Left colon (tissue), 2 donors: ENCODE data around the gene ZBTB24. TPM values are rescaled to one million over a fixed set of nuclear protein-coding genes. Genes with fewer than 3 reads are reported as not detected.
"Not testable (repeated sequence)": the region's sequence is repeated elsewhere in the genome, so short reads cannot be mapped to it uniquely, and the experiment has no call there.

ENCODE experiments used
- ATAC-seq: fragments of 200-7000 bp; cut with Tn5 transposase; one replicate; pipeline ENCODE4 v1.9.1; 2020; ENCODE audit warnings: mild to moderate bottlenecking, moderate library complexity
- DNase-seq, 2 donors: peaks; one replicate each; pipeline ENCODE4 v3.0.0-alpha.2; 2020
- intact Hi-C, 2 donors: fragments of 100-400 bp; cut with DNase I in 1 of 2; cut with micrococcal nuclease in 1 of 2; formaldehyde crosslinking; loops; one replicate each; pipeline versions ENCODE4 v1.11.2 to v1.14.0; 2022; cut with DNase I, micrococcal nuclease
- long read RNA-seq: library from polyadenylated mRNA; unstranded; transcript quantifications from one replicate; pipeline ENCODE4 v2.0.0, GENCODE V29; 2021
- total RNA-seq, 2 donors: library from RNA; stranded (reverse); fragmentation: NEBNext Ultra II Directional; extraction: Animal tissue kit (Norgen Biotek cat#: 25700); gene quantifications; one replicate each; pipeline ENCODE4 v1.2.1, GENCODE V29; 2021
- donor health status: DM: no; HTN: no; CAD: no.
- donor health status: DM: yes; HTN: yes; CAD: no.

ZBTB24 gene
- total RNA-seq, result 1 to 10 TPM; 6.6 to 6.7 TPM
- long read RNA-seq, full-length matches to known transcripts, result 5 of 16 reads
- long read RNA-seq, partial matches to known transcripts, result 2 of 16 reads
- long read RNA-seq, other reads (novel, unspliced or antisense), result 9 of 16 reads

GRCh38 chr6:109482905-109483734 is at the start of gene ZBTB24:
Gene ZBTB24, minus strand, starts transcription at chr6:109483219. Its CDS starts 1,193 bp downstream, at chr6:109482026.
- DNase-seq (peak; percentile 90 to 93), ATAC-seq (peak; percentile 85)
- intact Hi-C loops, result no loop called here

GRCh38 chr6:109531446-109531845 is 48.4 kb upstream of the ZBTB24 start:
- DNase-seq, result no peak
- intact Hi-C loops, result no loop called here
- no peak for ATAC-seq

- intact Hi-C loops, result no loop called here
- DNase-seq (no peak), ATAC-seq (no peak)
Observed at GRCh38 chr6:109527989-109528388, 45.0 kb upstream of the ZBTB24 start.

GRCh38 chr6:109526905-109527628 is 44.0 kb upstream of the ZBTB24 start:
- ATAC-seq (peak; percentile 74), DNase-seq (peak in 1 of 2 donors; percentile 44)
- intact Hi-C loops, result no loop called here

GRCh38 chr6:109524129-109524528 is 41.1 kb upstream of the ZBTB24 start:
- no peak for ATAC-seq
- intact Hi-C loops, result no loop called here
- no peak for DNase-seq

DNA sequence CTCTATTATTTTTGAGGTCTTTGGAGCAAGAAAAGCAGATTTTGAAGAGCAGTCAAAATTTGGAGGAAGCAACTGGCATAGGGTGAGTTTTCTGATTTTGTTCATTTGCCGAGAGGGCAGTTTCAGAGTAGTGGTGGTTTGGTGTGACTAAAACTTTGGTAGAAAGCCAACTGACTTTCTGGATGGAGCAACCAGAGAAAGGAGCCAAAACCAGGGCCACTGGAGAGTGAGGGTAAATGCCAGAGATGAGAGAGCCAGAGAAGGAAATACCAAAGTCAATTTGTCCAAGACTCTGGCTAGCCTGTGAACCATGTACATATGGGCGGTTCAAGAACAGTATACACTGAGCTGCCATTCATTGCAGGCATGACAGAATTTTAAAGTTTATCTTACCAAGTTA is 40.5 kb upstream of the ZBTB24 start:
- intact Hi-C loops, result no loop called here
- peak; percentile 28 for ATAC-seq
- no peak for DNase-seq

- ATAC-seq (no peak), DNase-seq (no peak)
- intact Hi-C loops, result no loop called here
Observed at GRCh38 chr6:109521080-109521479, 38.1 kb upstream of the ZBTB24 start.

DNA sequence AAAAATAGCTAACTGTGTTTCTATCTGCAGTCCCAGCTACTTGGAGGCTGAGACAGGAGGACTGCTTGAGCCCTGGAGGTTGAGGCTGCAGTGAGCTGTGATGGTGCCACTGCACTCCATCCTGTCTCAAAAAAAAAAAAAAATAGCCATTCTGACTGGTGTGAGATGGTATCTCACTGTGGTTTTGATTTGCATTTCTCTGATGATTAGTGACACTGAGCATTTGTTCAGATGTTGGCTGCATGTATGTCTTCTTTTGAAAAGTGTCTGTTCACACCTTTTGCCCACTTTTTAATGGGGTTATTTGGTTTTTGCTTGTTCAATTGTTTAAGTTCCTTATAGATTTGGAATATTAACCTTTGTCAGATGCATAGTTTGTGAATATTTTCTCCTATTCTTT is 36.6 kb upstream of the ZBTB24 start:
- intact Hi-C loops, ATAC-seq, DNase-seq: not testable (repeated sequence)

DNA sequence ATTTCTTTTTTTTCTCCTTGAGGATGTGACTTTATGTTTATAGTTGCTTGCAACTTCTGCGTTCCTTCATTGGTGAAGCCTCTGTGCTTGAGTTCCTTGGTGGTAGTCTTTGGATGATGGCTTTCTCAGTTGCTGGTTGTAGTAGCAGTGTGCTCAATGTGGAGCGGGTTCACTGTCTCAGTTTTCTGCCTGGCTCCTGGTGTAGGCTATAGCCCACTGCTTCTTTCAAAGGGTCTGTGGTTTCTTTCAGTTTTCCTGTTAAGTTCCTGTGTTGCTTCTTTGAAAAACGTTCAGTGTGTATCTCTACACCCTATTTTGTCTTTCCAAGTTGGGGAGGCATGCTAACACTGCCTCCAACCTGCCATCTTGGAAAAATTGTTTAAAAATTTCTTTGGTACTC is 33.9 kb upstream of the ZBTB24 start:
- no peak for DNase-seq
- intact Hi-C loops, result no loop called here
- no peak for ATAC-seq

- no peak for ATAC-seq
- DNase-seq, result no peak
- intact Hi-C loops, result no loop called here
Observed at GRCh38 chr6:109515781-109516409, 32.9 kb upstream of the ZBTB24 start.

DNA sequence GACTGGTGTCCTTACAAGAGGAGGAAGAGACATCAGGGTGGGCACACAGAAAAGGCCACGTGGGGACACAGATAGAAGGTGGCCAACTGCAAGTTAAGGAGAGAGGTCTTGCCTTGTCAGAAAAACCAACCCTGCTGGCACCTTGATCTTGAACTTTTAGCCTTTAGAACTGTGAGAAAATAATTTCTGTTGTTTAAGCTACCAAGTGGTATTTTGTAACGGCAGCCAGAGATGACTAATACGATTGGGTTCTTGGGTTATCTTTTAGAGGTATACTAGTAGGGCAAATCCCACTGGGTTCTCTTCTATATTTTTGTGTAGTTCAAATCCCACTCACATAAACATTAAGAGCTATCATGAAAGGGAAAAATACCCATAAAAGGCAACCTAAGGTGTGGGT is 31.9 kb upstream of the ZBTB24 start:
- intact Hi-C loops, result no loop called here
- ATAC-seq, result no peak
- DNase-seq, result no peak

DNA sequence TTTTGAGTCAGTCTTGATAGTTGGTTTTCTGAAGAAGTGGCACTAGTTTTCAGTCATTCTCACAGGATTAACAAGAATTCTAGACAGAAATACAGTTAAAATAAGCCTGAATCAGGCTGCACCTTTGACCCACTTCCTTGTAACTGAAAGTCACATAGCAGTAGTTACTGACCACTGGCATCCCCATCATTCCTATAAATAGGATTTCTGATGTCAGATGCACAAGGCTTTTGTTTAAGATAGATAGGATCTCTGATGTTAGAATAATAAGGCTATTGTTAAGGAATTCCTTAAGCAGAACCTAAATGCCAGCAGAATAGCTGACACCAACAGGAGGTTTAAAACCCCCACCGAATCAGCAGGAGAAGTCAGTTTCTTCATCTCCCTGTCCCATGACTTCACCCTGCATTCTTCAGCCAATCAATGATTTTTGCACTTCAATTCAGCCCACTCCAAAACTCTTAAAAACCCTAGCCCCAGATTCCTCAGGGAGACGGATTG is 30.6 kb upstream of the ZBTB24 start:
- intact Hi-C loops, result no loop called here
- ATAC-seq (no peak), DNase-seq (no peak)

GRCh38 chr6:109512271-109512817 is 29.3 kb upstream of the ZBTB24 start:
- ATAC-seq (no peak), DNase-seq (no peak)
- intact Hi-C loops, result no loop called here

DNA sequence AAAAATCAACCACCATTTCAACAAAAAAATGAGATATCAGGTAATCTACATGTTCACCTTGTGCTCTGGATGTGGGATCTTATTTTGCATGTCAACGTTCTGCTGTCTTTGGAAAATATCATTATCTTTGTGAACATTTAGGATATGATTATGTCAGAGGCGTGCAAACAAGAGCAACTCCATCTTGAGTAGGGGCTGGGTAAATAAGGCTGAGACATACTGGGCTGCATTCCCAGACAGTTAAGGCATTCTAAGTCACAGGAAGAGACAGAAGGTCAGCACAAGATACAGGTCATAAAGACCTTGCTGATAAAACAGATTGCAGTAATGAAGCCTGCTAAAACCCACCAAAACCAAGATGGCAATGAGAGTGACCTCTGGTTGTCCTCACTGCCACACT is 28.8 kb upstream of the ZBTB24 start:
- no peak for ATAC-seq
- intact Hi-C loops, result no loop called here
- DNase-seq, result no peak

DNA sequence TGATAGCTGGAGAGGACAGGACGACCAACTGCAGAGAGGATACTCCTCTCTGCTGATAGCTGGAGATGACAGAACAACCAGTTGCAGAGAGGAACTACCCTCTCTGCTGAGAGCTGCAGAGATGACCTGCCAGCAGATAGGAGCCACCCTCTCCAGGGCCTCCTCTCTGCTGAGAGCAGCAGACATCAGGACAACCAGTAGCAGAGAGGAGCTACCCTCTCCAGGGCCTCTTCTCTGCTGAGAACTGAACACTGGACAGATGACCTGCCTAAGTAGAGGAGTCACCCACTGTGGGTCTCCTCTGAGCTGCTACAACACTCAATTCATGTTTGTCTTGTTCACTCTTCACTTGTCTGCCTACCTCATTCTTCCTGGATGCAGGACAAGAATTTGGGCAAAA is 27.3 kb upstream of the ZBTB24 start:
- intact Hi-C loops, result no loop called here
- no peak for ATAC-seq
- DNase-seq, result no peak

DNA sequence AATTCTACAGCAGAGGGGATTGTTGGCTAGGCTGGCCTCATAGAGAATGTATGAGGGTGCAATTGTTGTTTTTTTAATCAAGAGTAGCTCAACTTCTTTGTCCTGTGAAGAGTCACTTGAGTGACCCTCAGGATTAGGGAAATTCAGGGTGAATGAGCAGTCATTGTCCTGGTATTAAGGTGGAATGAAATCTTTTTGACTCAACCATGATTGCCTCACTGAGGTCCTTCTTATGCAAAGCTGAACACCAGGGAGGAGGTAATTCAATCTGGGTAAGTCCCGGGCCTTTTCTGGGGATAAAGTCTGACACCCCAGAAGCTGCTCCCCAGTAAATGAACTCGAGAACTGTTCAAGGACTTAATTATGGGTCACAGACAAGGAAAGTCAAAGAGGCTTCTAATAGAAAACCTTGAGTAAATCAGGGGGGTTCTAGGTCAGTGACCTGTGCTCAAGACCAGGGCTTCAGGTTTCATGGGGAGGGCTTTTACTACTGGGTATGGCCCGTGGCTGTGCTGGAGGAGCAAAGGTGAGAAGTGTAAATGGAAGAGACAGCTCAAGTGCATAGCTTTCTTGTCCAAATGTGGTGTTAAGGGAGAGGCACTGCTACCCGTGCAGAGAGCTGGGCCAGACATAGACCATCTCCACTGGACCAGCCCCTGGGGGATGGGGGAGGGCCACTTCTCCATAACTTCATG is 25.3 kb upstream of the ZBTB24 start:
- intact Hi-C loops, result no loop called here
- DNase-seq (no peak), ATAC-seq (no peak)

DNA sequence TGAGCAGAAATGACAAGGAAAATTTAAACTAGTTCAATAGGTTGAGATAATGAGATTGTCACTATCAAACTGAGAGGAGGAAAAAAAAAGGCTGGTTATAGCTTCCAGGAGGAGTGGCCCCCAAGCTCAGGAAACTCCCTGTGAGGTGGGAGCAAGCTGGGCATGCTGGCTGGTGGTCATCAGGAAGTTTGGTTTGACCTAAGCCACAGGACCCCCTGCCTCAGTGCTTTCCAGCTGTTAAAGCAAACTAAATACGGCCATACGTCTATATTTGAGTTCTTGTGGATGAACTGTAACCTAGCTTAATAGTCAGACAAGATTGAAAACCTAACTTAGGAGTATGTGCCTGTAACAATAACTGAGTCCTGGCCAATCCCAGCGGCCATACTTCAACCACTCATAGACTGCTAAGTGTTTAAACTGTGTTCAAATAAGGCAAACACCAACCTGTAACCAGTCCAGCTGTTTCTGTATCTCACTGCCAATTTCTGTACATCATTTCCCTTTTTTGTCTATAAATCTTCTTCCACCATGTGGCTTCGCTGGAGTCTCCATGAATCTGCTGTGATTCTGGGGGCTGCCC is 24.6 kb upstream of the ZBTB24 start:
- no peak for ATAC-seq
- intact Hi-C loops, result no loop called here

DNA sequence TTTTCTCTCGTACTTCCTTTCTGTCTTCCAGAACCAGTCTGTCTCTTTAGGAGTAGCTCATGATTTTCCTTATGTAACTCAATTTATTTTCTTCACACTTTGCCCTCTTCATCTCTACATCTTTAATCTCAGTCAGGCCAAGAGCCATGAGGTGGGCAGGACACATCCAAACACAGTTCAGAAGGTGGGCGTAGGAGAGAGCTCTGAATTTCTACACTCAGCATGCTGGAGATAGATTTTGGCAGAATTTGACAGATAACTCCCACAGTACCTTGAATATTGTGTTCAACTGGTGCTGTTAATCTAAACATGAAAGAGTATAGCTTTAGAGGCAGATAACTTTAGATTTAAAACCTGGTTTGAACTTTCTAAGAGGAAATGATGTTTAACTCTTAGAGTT is 23.8 kb upstream of the ZBTB24 start:
- DNase-seq, result no peak
- intact Hi-C loops, result no loop called here
- no peak for ATAC-seq

More for the DNA sequence above, 24.6 kb upstream of the ZBTB24 start:
- DNase-seq, result no peak
